Lung (tissue), 12 donors: Measurements from ENCODE around the gene RMND5A. TPM values are rescaled to one million over a fixed set of nuclear protein-coding genes. Genes with fewer than 3 reads are reported as not detected.

Source experiments
- ATAC-seq: fragments of 200-7000 bp; cut with Tn5 transposase; one replicate; pipeline ENCODE4 v1.9.1; 2020; ENCODE audit warnings: moderate number of reproducible peaks; ENCODE audit not compliant: insufficient read depth, low FRiP score
- DNase-seq, 3 donors: peaks; one replicate each; pipeline ENCODE4 v3.0.0-alpha.2; 2013 to 2017
- H3K27ac ChIP-seq, 2 donors: one replicate each; pipeline ENCODE4 v1.5.1; 2013; ENCODE audit warnings: mild to moderate bottlenecking in 2 of 2, moderate library complexity in 2 of 2, control low read depth in 1 of 2, inconsistent platforms in 1 of 2, low read depth in 1 of 2, low read length in 1 of 2
- H3K27me3 ChIP-seq, 3 donors: one replicate each; pipeline ENCODE4 v1.5.1; 2013; ENCODE audit warnings: low read length in 2 of 3; ENCODE audit not compliant: control insufficient read depth in 3 of 3, insufficient read depth in 3 of 3
- H3K36me3 ChIP-seq, 4 donors: one replicate each; pipeline ENCODE4 v1.5.1; 2013; ENCODE audit warnings: low read length in 4 of 4, mild to moderate bottlenecking in 1 of 4, moderate library complexity in 1 of 4; ENCODE audit not compliant: control insufficient read depth in 4 of 4, insufficient read depth in 4 of 4
- H3K4me1 ChIP-seq, 5 donors: one replicate each; pipeline ENCODE4 v1.5.1; 2013; ENCODE audit warnings: low read length in 5 of 5, mild to moderate bottlenecking in 2 of 5, moderate library complexity in 1 of 5; ENCODE audit not compliant: control insufficient read depth in 5 of 5, insufficient read depth in 5 of 5
- H3K4me3 ChIP-seq: one replicate; pipeline ENCODE4 v1.5.1; 2013; ENCODE audit warnings: mild to moderate bottlenecking, control low read depth, moderate library complexity
- H3K9ac ChIP-seq, 2 donors: one replicate each; pipeline ENCODE4 v1.5.1; 2013; ENCODE audit warnings: low read length in 2 of 2, control low read depth in 1 of 2; ENCODE audit not compliant: insufficient read depth in 1 of 2
- H3K9me3 ChIP-seq, 4 donors: one replicate each; pipeline ENCODE4 v1.5.1; 2013; ENCODE audit warnings: low read length in 3 of 4, mild to moderate bottlenecking in 1 of 4, moderate library complexity in 1 of 4; ENCODE audit not compliant: control insufficient read depth in 4 of 4, insufficient read depth in 3 of 4
- CTCF ChIP-seq: IDR thresholded peaks from 2 replicates; pipeline ENCODE4 v1.5.1; 2012; ENCODE audit warnings: mild to moderate bottlenecking; ENCODE audit errors: control extremely low read depth, extremely low read depth
- WGBS, 2 donors: extraction: QIAGEN DNeasy Blood & Tissue Kit; methylation state at CpG; one replicate each; pipeline ENCODE4 v1.1.7; 2013; 5-methylcytosine and 5-hydroxymethylcytosine counted together
- polyA plus RNA-seq, 2 donors: library from polyadenylated mRNA; stranded (reverse); fragments of 200-250 nt; gene quantifications; one replicate each; pipeline ENCODE4 v1.2.1, GENCODE V29; 2013
- total RNA-seq, 2 donors: library from RNA; depleted of rRNA in 1 of 2; stranded (reverse); fragments of >200 nt in 1 of 2; gene quantifications; one replicate each; pipeline ENCODE4 v1.2.1, GENCODE V29; 2014 to 2021
- donor health status: control.
- donor health status: control.
- donor health status: Bipolar disorder and iron deficiency.
- donor health status: healthy.
- donor health status: DM: yes; HTN: yes; CAD: no.

Gene RMND5A
- total and polyA plus RNA-seq, 4 donors: 8.9 to 73.1 (median 16.6) TPM

GRCh38 chr2:86675511-86676015 lies 44.5 kb upstream of the RMND5A start:
- no peaks in the 10 kb centered on the region for H3K27me3 ChIP-seq
- ATAC-seq (no peak), DNase-seq (no peak)
- TF ChIP-seq CTCF: no peak
- H3K4me1 ChIP-seq: peaks cover 0 to 11% (median 3%) of the 10 kb centered on the region in 5 donors
- no peaks in the 10 kb centered on the region for H3K36me3 ChIP-seq
- WGBS, 2 donors: 85 to 91% methylated on average over 3 of the region's 3 CpGs
- no peaks in the 10 kb centered on the region for H3K9me3 ChIP-seq
- peak overlapping the region in 1 of 2 donors; percentile 56 for H3K27ac ChIP-seq
- H3K9ac ChIP-seq: no peak overlapping the region
- H3K4me3 ChIP-seq: no peak overlapping the region

- Histone ChIP-seq H3K4me3 (no peak overlapping the region), H3K36me3 (no peaks in the 10 kb centered on the region), H3K9me3 (no peaks in the 10 kb centered on the region), H3K4me1 (peaks cover 0 to 1% (median 0%) of the 10 kb centered on the region in 5 donors), H3K9ac (no peak overlapping the region), H3K27ac (no peak overlapping the region), H3K27me3 (no peaks in the 10 kb centered on the region)
- DNase-seq (no peak), ATAC-seq (no peak)
- TF ChIP-seq CTCF: no peak
These were observed 42.3 kb upstream of the RMND5A start for GRCh38 chr2:86677816-86678215.

- H3K9me3 ChIP-seq: no peaks in the 10 kb centered on the region
- DNase-seq (no peak), ATAC-seq (no peak)
- H3K27ac ChIP-seq: no peak overlapping the region
- no peak for TF ChIP-seq CTCF
- no peaks in the 10 kb centered on the region for H3K36me3 ChIP-seq
- H3K9ac ChIP-seq: no peak overlapping the region
- H3K27me3 ChIP-seq: no peaks in the 10 kb centered on the region
- H3K4me3 ChIP-seq: no peak overlapping the region
- H3K4me1 ChIP-seq: no peaks in the 10 kb centered on the region
These were observed 41.1 kb upstream of the RMND5A start for GRCh38 chr2:86679036-86679435.

- no peak for DNase-seq
- ATAC-seq: no peak
- no peak overlapping the region for H3K27ac ChIP-seq
- no peak overlapping the region for H3K4me3 ChIP-seq
- H3K9me3 ChIP-seq: no peaks in the 10 kb centered on the region
- 96 to 100% methylated on average over 1 of the region's 1 CpG for WGBS, 2 donors
- no peaks in the 10 kb centered on the region for H3K36me3 ChIP-seq
- H3K4me1 ChIP-seq: no peaks in the 10 kb centered on the region
- TF ChIP-seq CTCF: no peak
- H3K9ac ChIP-seq: no peak overlapping the region
- no peaks in the 10 kb centered on the region for H3K27me3 ChIP-seq
These were observed 34.7 kb upstream of the RMND5A start for GRCh38 chr2:86685351-86685750.
